GM19395 (cell line): ENCODE data around the gene ZNF541.

Experiments used
- ATAC-seq: cut with Tn5 transposase; IDR thresholded peaks from one replicate; pipeline ENCODE4 v1.9.1; 2021; ENCODE audit warnings: mild to moderate bottlenecking, moderate library complexity; ENCODE audit not compliant: unreplicated experiment

The ZNF541 gene

DNA sequence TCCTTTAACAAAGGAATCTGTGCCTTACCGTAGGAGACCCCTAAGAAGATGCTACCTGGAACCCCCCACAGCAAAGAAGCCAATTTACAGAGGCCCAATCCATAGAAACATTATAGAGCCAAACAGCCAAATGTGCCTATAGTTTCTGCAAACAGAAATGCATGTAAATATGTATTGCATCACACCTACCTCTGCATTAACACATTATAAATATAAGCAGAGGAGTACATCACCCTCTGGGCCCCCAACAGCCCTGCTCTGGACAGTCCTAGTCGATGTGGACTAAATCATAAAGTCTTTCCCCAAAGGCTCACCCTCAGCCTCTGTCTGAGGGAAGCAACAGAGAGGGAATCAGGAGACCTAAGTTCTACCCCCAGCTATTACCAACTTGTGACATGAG, 25.7 kb downstream of the ZNF541 start:
- no peak for ATAC-seq

- no peak for ATAC-seq
Measured at GRCh38 chr19:47545061-47545948, 27.6 kb downstream of the ZNF541 start.

DNA sequence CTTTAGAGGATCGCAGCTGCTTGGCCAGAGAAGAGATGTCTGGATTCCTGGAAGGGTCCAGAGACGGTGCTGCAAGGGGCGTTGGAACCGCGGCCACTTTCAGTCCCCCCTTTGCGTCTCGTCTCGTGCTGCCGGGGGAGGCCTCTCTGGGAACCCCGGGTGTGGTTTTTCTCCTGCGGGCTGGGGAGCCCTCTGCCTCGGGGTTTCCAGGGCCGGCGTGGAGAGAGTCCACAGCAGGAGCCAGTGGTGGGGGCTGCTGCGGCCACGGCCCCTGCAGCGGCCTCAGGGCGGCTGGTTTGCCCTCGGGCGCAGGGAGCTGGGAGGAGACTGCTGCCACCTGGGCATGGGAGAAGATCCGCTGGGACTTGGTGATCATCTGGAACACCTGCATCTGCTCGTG, 28.5 kb downstream of the ZNF541 start:
- no peak for ATAC-seq

DNA sequence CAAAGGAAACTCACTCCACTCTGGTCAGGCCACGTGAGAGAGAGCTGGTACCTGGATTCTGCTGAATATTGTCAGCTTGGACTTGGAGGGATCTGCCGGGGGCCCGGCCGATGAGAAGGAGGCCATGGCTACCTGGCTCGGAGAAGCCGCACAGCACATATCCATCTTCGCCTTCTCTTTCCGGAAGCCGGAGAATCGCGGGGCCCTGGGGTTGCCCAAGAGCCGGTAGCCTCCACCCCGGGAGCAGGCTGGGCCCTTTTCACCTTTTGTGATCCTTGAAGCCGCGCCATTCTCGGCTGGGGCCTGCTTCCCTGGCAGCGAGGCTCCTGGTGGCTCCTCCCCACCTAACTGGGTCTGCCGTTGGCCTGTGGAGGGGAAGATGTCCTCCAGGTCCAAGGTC, 28.9 kb downstream of the ZNF541 start:
- no peak for ATAC-seq

GRCh38 chr19:47542030-47542475, 30.9 kb downstream of the ZNF541 start:
- no peak for ATAC-seq

DNA sequence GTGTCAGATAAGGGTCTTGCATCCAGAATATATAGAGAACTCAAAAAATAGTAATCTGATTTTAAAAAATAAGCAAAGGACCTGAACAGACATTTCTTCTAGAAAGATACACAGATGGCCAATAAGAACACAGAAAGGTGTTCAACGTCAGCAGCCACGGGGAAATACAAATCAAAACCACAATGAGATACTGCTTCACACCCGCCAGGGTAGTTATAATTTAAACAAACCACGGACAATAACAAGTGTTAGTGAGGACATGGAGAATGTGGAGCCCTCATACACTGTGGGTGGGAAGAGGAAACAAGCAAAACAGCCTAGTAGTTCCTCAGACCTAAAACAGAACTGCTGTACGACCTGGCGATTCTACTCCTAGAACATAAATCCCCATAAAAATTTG, 31.4 kb downstream of the ZNF541 start:
- no peak for ATAC-seq

- no peak for ATAC-seq
Measured at GRCh38 chr19:47540748-47541147, 32.2 kb downstream of the ZNF541 start.

GRCh38 chr19:47539747-47540311, 33.1 kb downstream of the ZNF541 start:
- no peak for ATAC-seq

- ATAC-seq, result no peak
Measured at GRCh38 chr19:47538812-47539211, 34.1 kb downstream of the ZNF541 start.

DNA sequence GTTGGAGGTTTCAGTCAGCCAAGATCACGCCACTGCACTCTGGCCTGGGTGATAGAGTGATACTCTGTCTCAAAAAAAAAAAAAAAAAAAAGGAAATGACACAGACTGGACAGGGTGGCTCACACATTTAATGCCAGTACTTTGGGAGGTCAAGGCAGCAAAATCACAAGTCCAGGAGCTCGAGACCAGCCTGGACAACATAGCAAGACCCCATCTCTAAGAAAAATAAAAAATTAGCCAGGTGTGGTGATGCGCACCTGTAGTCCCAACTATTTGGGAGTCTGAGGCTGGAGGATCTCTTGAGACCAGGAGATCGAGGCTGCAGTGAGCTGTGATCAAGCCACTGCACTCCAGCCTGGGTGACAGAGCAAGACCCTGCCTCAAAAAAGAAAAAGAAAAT, 35.5 kb downstream of the ZNF541 start:
- no peak for ATAC-seq

GRCh38 chr19:47534628-47535027, 38.3 kb downstream of the ZNF541 start:
- ATAC-seq, result no peak

- no peak for ATAC-seq
Measured at GRCh38 chr19:47531640-47532387, 41.1 kb downstream of the ZNF541 start.

DNA sequence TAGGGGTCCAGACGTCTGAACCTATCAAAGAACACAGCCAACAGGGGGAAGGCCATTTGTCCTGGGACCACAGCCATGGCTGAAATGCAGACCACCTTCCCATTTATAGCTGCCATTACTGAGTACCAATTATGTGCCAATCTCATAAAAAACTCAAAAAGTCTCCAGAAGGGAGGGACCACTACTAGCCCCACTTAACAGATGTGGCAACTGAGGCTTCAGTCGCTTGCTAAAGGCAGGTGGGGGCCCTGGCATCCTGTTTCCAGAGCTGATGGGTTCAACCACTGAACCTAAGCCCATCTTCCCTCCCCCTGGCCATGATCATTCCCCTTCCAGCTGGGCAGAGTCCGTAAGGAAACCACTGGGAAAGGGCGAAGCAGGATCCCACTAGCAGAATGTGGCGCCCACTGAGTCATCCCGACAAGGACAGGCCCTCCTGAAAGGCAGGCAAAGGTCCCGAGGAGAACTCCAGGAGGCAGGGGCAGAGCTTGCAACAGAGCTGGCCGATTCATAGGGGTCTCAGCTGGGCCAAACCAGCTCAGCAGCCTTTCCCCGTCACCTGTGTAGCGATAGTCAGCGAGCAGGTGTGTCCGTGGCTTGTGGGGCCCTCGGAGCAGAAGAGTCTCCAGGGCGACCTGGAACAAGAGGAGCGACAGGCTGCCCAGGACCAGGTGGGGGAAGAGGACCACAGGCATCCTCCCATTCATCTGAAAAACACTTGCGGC, 43.8 kb downstream of the ZNF541 start:
- no peak for ATAC-seq

DNA sequence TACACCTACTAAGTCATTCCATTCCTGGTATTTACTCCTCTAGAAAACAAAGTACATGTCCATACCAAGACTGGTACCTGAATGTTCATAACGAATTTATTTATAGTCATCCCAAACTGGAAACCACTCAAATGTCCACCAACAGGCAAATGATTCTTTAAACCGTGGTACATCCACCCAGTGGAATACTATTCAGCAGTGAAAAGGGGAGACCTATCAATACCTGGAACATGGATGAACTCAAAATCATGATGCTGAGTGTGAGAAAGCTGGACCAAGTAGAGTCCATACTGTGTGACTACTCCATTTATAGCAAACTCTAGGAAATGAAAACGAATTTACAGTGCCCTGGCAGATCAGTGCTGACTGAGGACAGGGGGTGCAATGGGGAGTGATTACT, 46.1 kb downstream of the ZNF541 start:
- no peak for ATAC-seq

DNA sequence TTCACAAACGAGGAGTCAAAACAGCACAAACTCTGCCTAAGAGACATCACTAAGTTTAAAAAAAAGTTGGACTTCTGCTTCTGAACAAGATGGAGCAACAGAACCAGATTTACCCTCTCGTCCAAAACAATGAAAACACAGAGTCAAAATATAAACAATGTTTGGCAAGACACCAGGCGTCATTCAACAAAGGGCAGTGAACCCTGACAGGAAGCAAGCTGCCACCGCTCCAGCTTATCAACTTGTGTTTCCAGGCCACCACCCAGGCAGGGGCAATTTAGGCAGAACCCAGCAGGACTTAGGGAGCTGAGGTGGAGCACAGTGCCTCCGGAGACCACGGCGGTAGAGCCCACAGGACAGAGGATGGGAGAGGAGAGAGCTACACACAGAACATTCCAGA, 49.5 kb downstream of the ZNF541 start:
- ATAC-seq, result no peak
